Progenitor cell of endocrine pancreas (in vitro differentiated cells): ENCODE data around the gene HMGXB4. TPM values are rescaled to one million over a fixed set of nuclear protein-coding genes. Genes with fewer than 3 reads are reported as not detected.

Experiments
- DNase-seq: peaks from one replicate; pipeline ENCODE4 v3.0.0; 2021; ENCODE audit warnings: low spot score; ENCODE audit not compliant: unreplicated experiment
- H3K27ac Mint-ChIP-seq: 2 replicates; pipeline ENCODE4 v1.8.0; 2021; ENCODE audit warnings: mild to moderate bottlenecking, moderate library complexity, mixed read lengths
- H3K27me3 Mint-ChIP-seq: 2 replicates; pipeline ENCODE4 v1.8.0; 2021; ENCODE audit warnings: mixed read lengths
- H3K36me3 Mint-ChIP-seq: 2 replicates; pipeline ENCODE4 v1.8.0; 2022; ENCODE audit warnings: mixed read lengths; ENCODE audit not compliant: insufficient read depth
- H3K4me1 Mint-ChIP-seq: 2 replicates; pipeline ENCODE4 v1.8.0; 2021; ENCODE audit warnings: low read depth, mixed read lengths
- H3K4me3 Mint-ChIP-seq: 2 replicates; pipeline ENCODE4 v1.8.0; 2021; ENCODE audit warnings: low read depth, mild to moderate bottlenecking, moderate library complexity, mixed read lengths
- H3K9me3 Mint-ChIP-seq: 2 replicates; pipeline ENCODE4 v1.8.0; 2021; ENCODE audit warnings: low read depth, mixed read lengths
- total RNA-seq: library from RNA; stranded (reverse); gene quantifications from 2 replicates; pipeline ENCODE4 v1.2.1, GENCODE V29; 2021
- TF ChIP-seq, protein P1 (sequence below): fragments of 200-600 bp; sonication (generic); IDR thresholded peaks from one replicate; pipeline ENCODE4 v1.5.0; 2021; ENCODE audit warnings: antibody characterized with exemption, mild to moderate bottlenecking; ENCODE audit not compliant: unreplicated experiment

Gene HMGXB4
- total RNA-seq, 1 donor from 2014 or later = 25.0 TPM

DNA sequence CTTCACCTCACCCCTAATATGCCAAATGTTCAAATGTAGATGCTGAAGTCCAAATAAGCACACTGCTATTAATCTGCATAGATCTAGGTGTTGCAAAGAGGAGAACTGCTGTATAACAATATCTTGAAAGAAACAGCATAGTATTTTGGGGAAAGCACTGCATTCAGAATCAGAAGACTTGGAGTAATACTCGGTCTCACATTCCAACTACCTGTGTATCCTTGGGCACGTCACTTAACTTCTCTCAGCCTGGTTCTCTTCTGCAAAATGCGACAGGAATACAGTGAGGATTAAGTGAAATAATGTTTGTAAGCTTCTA lies 332 bp upstream of the HMGXB4 start:
- TF ChIP-seq, protein P1, sequence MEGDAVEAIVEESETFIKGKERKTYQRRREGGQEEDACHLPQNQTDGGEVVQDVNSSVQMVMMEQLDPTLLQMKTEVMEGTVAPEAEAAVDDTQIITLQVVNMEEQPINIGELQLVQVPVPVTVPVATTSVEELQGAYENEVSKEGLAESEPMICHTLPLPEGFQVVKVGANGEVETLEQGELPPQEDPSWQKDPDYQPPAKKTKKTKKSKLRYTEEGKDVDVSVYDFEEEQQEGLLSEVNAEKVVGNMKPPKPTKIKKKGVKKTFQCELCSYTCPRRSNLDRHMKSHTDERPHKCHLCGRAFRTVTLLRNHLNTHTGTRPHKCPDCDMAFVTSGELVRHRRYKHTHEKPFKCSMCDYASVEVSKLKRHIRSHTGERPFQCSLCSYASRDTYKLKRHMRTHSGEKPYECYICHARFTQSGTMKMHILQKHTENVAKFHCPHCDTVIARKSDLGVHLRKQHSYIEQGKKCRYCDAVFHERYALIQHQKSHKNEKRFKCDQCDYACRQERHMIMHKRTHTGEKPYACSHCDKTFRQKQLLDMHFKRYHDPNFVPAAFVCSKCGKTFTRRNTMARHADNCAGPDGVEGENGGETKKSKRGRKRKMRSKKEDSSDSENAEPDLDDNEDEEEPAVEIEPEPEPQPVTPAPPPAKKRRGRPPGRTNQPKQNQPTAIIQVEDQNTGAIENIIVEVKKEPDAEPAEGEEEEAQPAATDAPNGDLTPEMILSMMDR = no peak
- H3K36me3 Mint-ChIP-seq = peaks cover 3% of the 10 kb centered on the region
- peak overlapping the region; percentile 89 for H3K4me3 Mint-ChIP-seq
- peak overlapping the region; percentile 97 for H3K27ac Mint-ChIP-seq
- DNase-seq = no peak
- H3K27me3 Mint-ChIP-seq = no peaks in the 10 kb centered on the region
- peaks cover 12% of the 10 kb centered on the region for H3K4me1 Mint-ChIP-seq
- H3K9me3 Mint-ChIP-seq = no peaks in the 10 kb centered on the region

DNA sequence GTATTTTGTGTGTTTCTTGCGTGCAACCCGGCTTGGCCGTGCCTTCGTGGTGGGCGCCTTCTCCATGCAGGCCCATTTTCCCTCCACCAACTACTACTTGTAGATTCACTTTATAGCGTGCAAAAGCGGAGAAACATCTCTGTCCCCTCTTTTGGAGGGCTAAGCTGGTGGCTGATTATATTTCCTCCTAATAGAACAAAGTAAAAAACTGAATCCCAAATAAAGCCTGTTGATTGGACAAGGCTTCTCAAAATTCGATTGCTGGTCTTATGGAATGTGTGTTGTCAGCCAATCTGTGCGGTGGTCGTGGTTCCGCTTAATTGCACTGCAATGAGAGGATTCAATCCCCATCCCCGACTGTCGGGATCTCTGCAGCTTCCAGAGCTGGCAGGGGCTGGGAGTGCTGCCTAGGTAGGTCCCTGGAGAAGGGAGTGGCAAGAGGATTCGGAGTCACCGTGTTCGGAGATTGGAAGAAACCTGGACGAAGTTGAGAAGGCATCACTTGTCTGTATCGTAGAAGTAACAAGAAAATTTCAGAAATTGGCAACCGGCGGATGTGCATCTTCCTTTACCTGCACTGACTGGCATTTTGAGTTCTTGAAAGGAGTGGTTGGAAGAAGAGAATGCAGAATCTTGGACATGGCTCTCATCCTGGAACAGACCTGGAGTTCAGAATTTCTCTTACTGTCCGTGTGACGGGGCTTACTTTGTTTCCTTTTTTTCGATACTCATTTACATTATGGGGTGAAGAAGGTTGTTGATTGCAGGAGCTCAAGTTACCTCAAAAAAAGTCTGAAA lies 1.1 kb downstream of the HMGXB4 start:
- H3K27me3 Mint-ChIP-seq = no peaks in the 10 kb centered on the region
- H3K36me3 Mint-ChIP-seq = peaks cover 3% of the 10 kb centered on the region
- H3K4me1 Mint-ChIP-seq = peaks cover 12% of the 10 kb centered on the region
- H3K4me3 Mint-ChIP-seq = peak overlapping the region; percentile 89
- DNase-seq = no peak
- H3K27ac Mint-ChIP-seq = peak overlapping the region; percentile 97
- TF ChIP-seq, protein P1 = no peak
- no peaks in the 10 kb centered on the region for H3K9me3 Mint-ChIP-seq

DNA sequence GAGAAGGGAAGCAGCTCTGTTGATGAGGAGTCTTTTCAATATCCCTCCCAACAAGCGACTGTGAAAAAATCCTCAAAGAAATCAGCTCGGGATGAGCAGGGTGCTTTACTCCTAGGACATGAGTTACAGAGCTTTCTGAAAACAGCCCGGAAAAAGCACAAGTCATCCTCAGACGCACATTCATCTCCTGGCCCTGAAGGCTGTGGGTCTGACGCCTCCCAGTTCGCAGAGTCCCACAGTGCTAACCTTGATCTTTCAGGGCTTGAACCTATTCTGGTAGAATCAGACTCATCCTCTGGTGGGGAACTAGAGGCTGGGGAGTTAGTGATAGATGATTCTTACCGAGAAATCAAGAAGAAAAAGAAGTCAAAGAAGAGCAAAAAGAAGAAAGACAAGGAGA lies 7.7 kb downstream of the HMGXB4 start:
- Mint-ChIP-seq H3K27ac (no peak overlapping the region), H3K9me3 (no peaks in the 10 kb centered on the region), H3K27me3 (no peaks in the 10 kb centered on the region), H3K36me3 (peaks cover 31% of the 10 kb centered on the region), H3K4me3 (no peak overlapping the region), H3K4me1 (peaks cover 3% of the 10 kb centered on the region)
- no peak for DNase-seq
- TF ChIP-seq, protein P1 = no peak

DNA sequence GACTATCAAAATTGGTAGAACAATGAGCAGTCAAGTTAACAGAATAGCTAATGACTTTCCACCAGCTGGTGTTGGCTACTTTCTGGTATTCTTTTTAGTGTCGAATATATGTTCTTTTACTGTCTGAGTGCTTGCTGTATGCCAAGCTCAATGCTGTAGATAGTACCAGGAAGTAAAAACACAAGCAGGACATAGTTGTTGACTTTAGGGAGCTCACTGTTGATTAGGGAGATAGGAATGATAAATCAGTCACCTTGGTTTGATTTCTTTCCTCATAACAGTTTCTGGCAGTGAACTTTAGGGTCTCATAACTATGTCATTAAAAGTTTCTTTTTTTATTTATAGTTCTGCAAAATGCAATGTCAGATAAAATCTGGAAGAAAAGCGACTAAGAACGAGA lies 9.0 kb downstream of the HMGXB4 start:
- Mint-ChIP-seq H3K36me3 (peaks cover 34% of the 10 kb centered on the region), H3K4me3 (no peak overlapping the region), H3K27me3 (no peaks in the 10 kb centered on the region), H3K4me1 (peaks cover 3% of the 10 kb centered on the region), H3K9me3 (no peaks in the 10 kb centered on the region), H3K27ac (no peak overlapping the region)
- DNase-seq = no peak
- TF ChIP-seq, protein P1 = no peak

DNA sequence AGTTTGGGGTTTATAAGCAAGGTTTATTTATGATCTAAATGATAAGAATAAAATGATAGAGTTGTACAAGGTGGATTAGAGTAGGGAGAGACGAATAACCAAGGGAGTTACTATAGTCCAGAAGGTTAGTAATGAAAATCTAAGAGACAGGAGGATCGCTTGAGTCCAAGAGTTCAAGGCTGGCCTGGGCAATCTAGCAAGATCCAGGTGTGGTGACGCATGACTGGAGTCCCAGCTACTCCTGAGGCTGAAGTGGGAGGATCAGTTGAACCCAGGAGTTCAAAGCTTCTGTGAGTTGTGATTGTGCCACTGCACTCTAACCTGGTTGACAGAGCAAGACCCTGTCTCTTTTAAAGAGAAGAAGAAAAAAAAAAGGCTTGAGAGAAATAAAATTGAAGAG lies 12.3 kb downstream of the HMGXB4 start:
- no peak overlapping the region for H3K27ac Mint-ChIP-seq
- no peak overlapping the region for H3K4me3 Mint-ChIP-seq
- H3K27me3 Mint-ChIP-seq = no peaks in the 10 kb centered on the region
- TF ChIP-seq, protein P1 = no peak
- H3K9me3 Mint-ChIP-seq = no peaks in the 10 kb centered on the region
- DNase-seq = no peak
- H3K4me1 Mint-ChIP-seq = peaks cover 3% of the 10 kb centered on the region
- H3K36me3 Mint-ChIP-seq = peaks cover 39% of the 10 kb centered on the region
